ENCODE data around the gene CACNA1H. TPM values are rescaled to one million over a fixed set of nuclear protein-coding genes. Genes with fewer than 3 reads are reported as not detected.

The CACNA1H gene
- total RNA-seq, 4 donors from 2014 or later = 133 to 330 (median 173) TPM

GRCh38 chr16:1175566-1176279 lies 22.8 kb downstream of the CACNA1H start:
- H3K9me3 ChIP-seq = no peaks in the 10 kb centered on the region
- peaks cover under 1 to 100% (median 24%) of the 10 kb centered on the region in 3 donors for H3K4me1 ChIP-seq
- no peaks in the 10 kb centered on the region for H3K36me3 ChIP-seq
- no peak overlapping the region for H3K4me3 ChIP-seq
- ATAC-seq = no peak
- H3K27ac ChIP-seq = peak overlapping the region in 3 of 4 donors; percentile 86 to 95 (median 94)
- peaks cover 13% of the 10 kb centered on the region for H3K27me3 ChIP-seq
- WGBS, 2 donors (ENCODE audit: low coverage in 1 of 2) = 60 to 65% methylated on average over 1 to 5 of the region's 29 CpGs
- TF ChIP-seq POLR2AphosphoS5 (IDR thresholded peaks at IDR 0.05) (no peak), EP300 (IDR thresholded peaks at IDR 0.05) (no peak), POLR2A (IDR thresholded peaks at IDR 0.05) (no peak), CTCF (IDR thresholded peaks at IDR 0.05) (no peak)

- Histone ChIP-seq H3K36me3 (no peaks in the 10 kb centered on the region), H3K27me3 (peaks cover 7% of the 10 kb centered on the region), H3K4me3 (no peak overlapping the region), H3K4me1 (peaks cover 0 to 100% (median 24%) of the 10 kb centered on the region in 3 donors), H3K27ac (peak overlapping the region in 3 of 4 donors; percentile 86 to 95 (median 94)), H3K9me3 (no peaks in the 10 kb centered on the region)
- ATAC-seq = no peak
- no peak for TF ChIP-seq EP300 (IDR thresholded peaks at IDR 0.05)
- TF ChIP-seq POLR2AphosphoS5 (IDR thresholded peaks at IDR 0.05) = no peak
- TF ChIP-seq POLR2A (IDR thresholded peaks at IDR 0.05) = no peak
- TF ChIP-seq CTCF (IDR thresholded peaks at IDR 0.05) = no peak
- no CpG with 5 or more reads among the region's 24 CpGs for WGBS, 2 donors (ENCODE audit: low coverage in 1 of 2)
Measured at GRCh38 chr16:1176280-1176897, 23.5 kb downstream of the CACNA1H start.

GRCh38 chr16:1177053-1177452 lies 24.1 kb downstream of the CACNA1H start:
- ATAC-seq = no peak
- TF ChIP-seq CTCF (IDR thresholded peaks at IDR 0.05) (no peak), POLR2A (IDR thresholded peaks at IDR 0.05) (no peak), POLR2AphosphoS5 (IDR thresholded peaks at IDR 0.05) (no peak), EP300 (IDR thresholded peaks at IDR 0.05) (no peak)
- no peaks in the 10 kb centered on the region for H3K36me3 ChIP-seq
- peaks cover 2% of the 10 kb centered on the region for H3K27me3 ChIP-seq
- no peaks in the 10 kb centered on the region for H3K9me3 ChIP-seq
- WGBS, 2 donors (ENCODE audit: low coverage in 1 of 2) = 60 to 71% methylated on average over 1 to 3 of the region's 19 CpGs
- H3K4me1 ChIP-seq = peaks cover 0 to 100% (median 24%) of the 10 kb centered on the region in 3 donors
- H3K27ac ChIP-seq = peak overlapping the region in 3 of 4 donors; percentile 86 to 95 (median 94)
- H3K4me3 ChIP-seq = no peak overlapping the region

GRCh38 chr16:1177750-1178149 lies 24.8 kb downstream of the CACNA1H start:
- H3K27ac ChIP-seq = peak overlapping the region in 3 of 4 donors; percentile 86 to 95 (median 94)
- no peak for TF ChIP-seq CTCF (IDR thresholded peaks at IDR 0.05)
- TF ChIP-seq POLR2A (IDR thresholded peaks at IDR 0.05) = no peak
- no peak for TF ChIP-seq EP300 (IDR thresholded peaks at IDR 0.05)
- TF ChIP-seq POLR2AphosphoS5 (IDR thresholded peaks at IDR 0.05) = no peak
- no peaks in the 10 kb centered on the region for H3K9me3 ChIP-seq
- H3K4me3 ChIP-seq = no peak overlapping the region
- H3K27me3 ChIP-seq = no peaks in the 10 kb centered on the region
- no peaks in the 10 kb centered on the region for H3K36me3 ChIP-seq
- no peak for ATAC-seq
- WGBS, 2 donors (ENCODE audit: low coverage in 1 of 2) = 73 to 76% methylated on average over 5 to 6 of the region's 13 CpGs
- peaks cover 0 to 100% (median 29%) of the 10 kb centered on the region in 3 donors for H3K4me1 ChIP-seq
